Stimulated activated CD8-positive, alpha-beta memory T cell treated with anti-CD3 and anti-CD28 coated beads, Interleukin-2, amount 100 ng/mL, for 48 hours (primary cell): Measurements from ENCODE around the gene INTS1.

Experiments
- DNase-seq, 2 donors: peaks; one replicate each; pipeline ENCODE4 v3.0.0-alpha.2; 2020; ENCODE audit warnings: low read depth in 2 of 2

The INTS1 gene

GRCh38 chr7:1431226-1431625 is 73.0 kb downstream of the INTS1 start:
- DNase-seq = no peak

GRCh38 chr7:1430056-1430845 is 73.9 kb downstream of the INTS1 start:
- DNase-seq = no peak

DNA sequence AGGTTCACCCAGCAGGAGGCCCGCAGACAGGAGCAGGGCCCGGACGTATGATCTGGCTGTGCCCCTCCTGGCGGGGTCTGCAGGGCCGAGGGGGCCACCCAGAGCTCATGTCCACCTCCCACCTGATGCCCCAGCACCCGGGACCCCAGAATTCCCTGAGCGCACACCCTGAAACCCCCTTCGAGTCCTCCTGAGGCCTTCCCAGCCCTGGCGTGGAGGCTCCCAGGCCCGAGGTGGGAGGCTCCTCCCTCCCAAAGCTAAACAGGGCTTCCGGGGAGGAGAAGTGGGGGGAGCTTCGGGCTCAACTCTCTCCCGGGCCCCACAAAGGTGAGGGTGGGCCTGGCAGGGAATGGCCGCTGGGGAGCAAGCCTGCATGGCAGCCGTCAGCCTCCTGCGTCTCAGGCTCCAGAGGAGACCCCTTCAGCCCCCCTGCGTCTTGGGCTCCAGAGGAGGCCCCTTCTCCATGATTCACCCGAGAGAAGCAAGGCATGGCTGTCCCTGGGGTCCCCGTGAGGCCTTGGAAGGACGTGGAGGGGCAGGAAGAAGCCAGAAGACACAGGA is 75.2 kb downstream of the INTS1 start:
- DNase-seq = no peak

DNA sequence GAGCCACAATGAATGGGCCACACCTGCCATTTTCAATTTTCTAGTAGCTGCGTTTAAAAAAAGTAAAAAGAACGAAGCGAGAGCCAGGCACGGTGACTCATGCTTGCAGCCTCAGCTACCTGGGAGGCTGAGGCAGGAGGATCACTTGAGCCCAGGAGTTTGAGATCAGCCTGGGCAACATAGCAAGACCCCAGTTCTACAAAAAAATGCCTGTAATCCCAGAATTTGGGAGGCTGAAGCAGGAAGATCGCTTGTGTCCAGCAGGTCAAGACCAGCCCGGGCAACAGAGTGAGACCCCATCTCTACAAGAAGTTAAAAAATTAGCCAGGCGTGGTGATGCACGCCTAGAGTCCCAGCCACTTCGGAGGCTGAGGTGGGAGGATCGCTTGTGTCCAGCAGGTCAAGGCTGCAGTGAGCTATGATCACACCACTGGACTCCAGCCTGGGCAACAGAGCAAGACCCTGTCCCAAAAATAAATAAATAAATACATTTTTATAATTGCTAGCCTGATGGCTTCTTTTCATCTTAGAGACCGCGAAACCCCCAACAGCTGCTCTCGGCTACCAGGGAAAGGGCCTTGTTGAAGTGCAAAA is 77.0 kb downstream of the INTS1 start:
- no peak for DNase-seq

- DNase-seq = no peak
Measured at GRCh38 chr7:1426474-1426873, 77.7 kb downstream of the INTS1 start.

DNA sequence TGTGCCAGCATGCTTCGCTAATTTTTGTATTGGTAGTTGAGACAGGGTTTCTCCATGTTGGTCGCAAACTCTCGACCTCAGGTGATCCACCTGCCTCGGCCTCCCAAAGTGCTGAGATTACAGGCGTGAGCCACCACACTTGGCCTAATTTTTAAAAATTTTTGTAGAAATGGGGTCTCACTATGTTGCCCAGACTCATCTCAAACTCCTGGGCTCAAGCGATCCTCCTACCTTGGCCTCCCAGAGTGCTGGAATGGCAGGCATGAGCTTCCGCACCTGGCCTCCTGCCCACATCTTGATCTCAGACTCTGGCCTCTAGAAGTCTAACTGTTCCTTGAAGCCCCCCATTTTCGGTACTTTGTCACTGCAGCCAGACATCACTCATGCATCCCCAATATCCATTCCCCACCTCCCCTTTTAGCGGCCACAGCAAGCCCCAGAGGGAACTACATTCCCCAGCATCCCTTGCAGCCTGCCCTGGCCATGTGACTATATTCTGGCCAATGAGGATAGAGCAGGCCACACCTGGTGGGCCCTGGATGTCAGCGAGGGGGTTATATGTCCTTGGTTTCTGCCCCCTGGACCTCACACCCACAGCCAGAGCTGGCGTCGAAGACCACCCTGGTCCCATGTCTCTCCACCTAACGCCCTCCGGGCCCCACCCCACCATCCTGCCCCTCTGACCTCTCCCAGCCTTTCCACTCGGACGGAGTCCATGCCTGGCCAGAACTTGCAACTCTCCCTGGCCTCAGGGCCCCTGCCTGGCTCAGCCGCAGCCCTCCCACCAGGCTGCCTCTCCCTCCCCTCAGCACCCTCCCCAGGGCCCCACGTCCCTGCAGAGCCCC is 78.7 kb downstream of the INTS1 start:
- no peak for DNase-seq

DNA sequence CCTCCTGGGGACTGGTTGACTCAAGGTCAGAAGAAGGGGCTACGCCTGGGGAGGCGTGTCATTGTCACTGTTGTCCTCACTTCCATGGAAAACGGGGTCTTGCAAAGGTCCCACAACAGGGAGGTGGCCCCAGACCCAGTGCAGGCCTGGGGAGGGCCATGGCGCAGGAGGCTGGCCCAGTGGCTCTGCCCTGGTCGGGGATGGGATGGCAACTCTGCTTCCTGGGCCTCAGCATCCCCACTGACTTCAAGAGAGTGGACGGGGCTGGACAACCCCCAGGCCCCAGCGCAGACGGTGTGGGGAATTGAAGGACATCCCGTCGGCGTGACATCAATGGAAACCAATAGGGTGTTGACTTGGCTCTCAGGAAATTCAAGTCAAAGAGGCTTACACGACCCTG is 80.1 kb downstream of the INTS1 start:
- no peak for DNase-seq

GRCh38 chr7:1423264-1423811 is 80.9 kb downstream of the INTS1 start:
- DNase-seq = no peak

DNA sequence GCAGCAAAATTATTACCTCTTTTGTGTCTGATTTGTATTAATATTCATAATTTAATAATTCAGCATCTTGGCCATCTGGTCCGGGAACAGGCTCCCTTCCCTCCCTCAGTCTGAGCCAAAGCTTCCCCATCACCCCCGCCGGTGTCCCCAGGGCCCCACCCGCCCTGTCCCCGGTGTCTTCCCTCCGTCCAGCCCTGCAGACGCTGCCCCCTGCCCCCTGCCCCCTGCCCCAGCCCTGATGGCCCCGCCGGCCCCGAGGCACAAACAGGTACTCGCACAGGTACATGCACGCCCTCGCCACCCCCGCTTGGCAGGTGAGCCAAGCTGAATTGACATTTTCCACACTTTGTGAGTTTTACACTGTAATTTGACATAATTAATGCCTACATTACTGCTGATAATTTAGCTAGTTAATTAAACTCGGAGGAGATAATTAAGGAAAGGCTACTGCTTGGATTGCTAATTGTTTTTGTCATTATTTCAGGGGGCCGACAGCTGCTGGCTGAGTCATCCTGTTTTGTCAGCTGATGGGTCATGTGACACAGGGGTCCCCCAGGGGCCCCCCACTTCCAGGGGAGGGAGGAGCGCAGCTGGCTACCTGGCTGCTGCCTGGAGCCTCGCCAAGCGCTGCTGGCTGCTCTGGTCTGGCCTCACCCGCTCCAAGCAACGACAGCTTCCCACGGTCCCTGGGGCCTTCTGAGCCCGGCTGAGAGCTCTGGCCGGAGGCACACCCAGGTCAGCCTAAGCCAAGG is 81.5 kb downstream of the INTS1 start:
- no peak for DNase-seq

DNA sequence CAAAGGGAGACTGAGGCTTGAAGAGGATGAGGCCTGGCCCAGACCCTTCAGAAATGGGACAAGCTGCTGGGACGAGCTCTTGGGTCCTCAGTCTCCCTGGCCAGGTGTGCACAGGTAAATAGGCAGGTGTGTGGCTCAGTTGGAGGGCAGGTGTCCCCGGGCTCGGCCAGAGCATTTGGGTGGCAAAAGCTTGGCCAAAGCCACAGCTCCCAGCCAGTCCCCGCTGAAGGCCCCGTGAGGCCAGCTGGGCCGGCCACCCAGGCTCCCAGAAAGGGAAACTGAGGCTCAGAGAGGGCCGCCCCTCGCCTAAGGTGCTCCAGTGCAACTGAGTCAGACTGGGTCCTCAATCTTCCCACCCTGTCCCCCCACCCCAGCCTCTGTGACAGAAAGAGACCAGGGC is 82.2 kb downstream of the INTS1 start:
- DNase-seq = no peak

DNA sequence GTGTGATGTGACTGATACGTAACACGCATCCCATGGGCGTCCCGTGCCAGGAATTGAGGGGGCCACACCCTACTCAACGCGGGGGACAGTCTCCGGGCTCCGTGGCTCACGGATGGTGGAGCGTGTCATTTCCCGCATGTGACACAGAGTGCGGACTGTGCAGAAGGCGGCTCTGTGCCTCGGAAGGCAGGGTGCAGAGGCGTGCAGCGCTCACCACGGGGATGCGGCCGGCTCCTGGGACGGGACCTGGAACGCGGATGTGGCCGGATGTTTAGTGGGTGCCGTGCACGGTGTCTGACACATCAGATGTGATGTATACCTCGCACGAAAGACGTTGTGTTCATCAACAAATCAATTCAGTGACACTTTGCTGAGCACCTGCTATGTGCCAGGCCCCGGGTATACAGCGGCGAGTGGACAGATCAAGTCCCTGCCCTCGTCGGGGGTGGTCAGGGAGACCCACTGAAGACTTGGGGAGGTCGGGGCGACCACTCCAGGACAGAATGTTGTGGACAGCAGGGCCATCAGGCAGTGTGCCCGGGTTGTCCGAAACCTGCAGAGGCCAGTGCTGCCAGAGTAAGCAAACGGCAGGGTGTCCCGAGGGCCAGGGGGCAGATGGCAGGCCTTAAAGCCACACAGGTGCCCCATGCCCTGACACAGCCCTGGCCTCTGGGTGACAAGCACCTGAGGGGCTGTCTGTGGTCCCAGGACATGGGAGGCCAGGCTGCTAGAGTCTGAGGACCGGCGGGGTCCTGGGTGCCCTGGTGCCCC is 83.0 kb downstream of the INTS1 start:
- no peak for DNase-seq
